HepG2 (cell line): ENCODE measurements around the gene PRICKLE2. TPM values are rescaled to one million over a fixed set of nuclear protein-coding genes. Genes with fewer than 3 reads are reported as not detected.

Experiments
- ATAC-seq: fragments of 200-7000 bp; cut with Tn5 transposase; 3 replicates; pipeline ENCODE4 v1.9.1; 2020; ENCODE audit warnings: mild to moderate bottlenecking, moderate library complexity
- BruUV-seq: library from RNA; stranded (reverse); fragments of 400-500 nt; replicated peaks from 2 replicates; lab custom pipeline; 2021; lab: Mats Ljungman, UMichigan
- CTCF ChIA-PET: fragments of 300-600 bp; formaldehyde crosslinking; extraction: SDS; loops from one replicate; lab custom pipeline; 2021; ENCODE audit warnings: low total read pairs, inconsistent platforms, low intra/inter-chr PET ratio; lab: Yijun Ruan, JAX
- POLR2A ChIA-PET: fragments of 350-600 bp; sonication (Branson Sonifier 250); formaldehyde crosslinking; loops from one replicate; lab custom pipeline; 2020; ENCODE audit warnings: antibody characterized with exemption, inconsistent platforms; lab: Yijun Ruan, JAX
- DNase-seq: peaks from one replicate; pipeline ENCODE4 v3.0.0-alpha.2; 2015; ENCODE audit warnings: low spot score
- FAIRE-seq: peaks from 3 replicates; lab custom pipeline; 2011; peaks lifted over from hg19 to GRCh38; lab: Jason Lieb, UNC
- H2AFZ ChIP-seq: one replicate; pipeline ENCODE4 v1.6.1; 2011; ENCODE audit warnings: low read length, inconsistent platforms
- H3K27ac ChIP-seq: fragments of 300-600 bp; 3 replicates; pipeline ENCODE4 v1.8.0; 2011; ENCODE audit warnings: mixed run types, mild to moderate bottlenecking, mixed read lengths, low read length, inconsistent platforms; ENCODE audit not compliant: insufficient read depth; ENCODE audit errors: extremely low read length
- H3K27me3 ChIP-seq, 2 experiments: fragments of 200-600 bp in 1 of 2; 2 replicates in 1 of 2; 3 replicates in 1 of 2; pipeline versions ENCODE4 v1.6.0 to v1.8.0; 2011; ENCODE audit warnings: low read length in 2 of 2, mild to moderate bottlenecking in 2 of 2, moderate library complexity in 2 of 2, inconsistent platforms in 1 of 2; ENCODE audit not compliant: insufficient read depth in 2 of 2, control insufficient read depth in 1 of 2
- H3K36me3 ChIP-seq, 2 experiments: fragments of 200-600 bp in 1 of 2; replicated peaks in 1 of 2; 2 replicates in 1 of 2; 3 replicates in 1 of 2; pipeline versions ENCODE4 v1.5.1 to v1.8.0; 2011; ENCODE audit warnings: low read length in 2 of 2, inconsistent platforms in 1 of 2; ENCODE audit not compliant: insufficient read depth in 2 of 2, control insufficient read depth in 1 of 2
- H3K4me1 ChIP-seq: 2 replicates; pipeline ENCODE4 v1.5.1; 2012; ENCODE audit warnings: low read length, inconsistent platforms; ENCODE audit not compliant: insufficient read depth
- H3K4me2 ChIP-seq: 2 replicates; pipeline ENCODE4 v1.6.0; 2011; ENCODE audit warnings: low read depth, low read length, inconsistent platforms
- H3K4me3 ChIP-seq, 3 experiments: fragments of 200-600 bp in 1 of 3; sonication (generic), shearing (Covaris generic) in 1 of 3; replicated peaks in 1 of 3; 2 replicates each; pipeline ENCODE4 v1.5.1; 2011 to 2016; ENCODE audit warnings: low read length in 3 of 3, inconsistent platforms in 2 of 3, low read depth in 2 of 3, mild to moderate bottlenecking in 2 of 3, control low read depth in 1 of 3, mixed read lengths in 1 of 3; ENCODE audit not compliant: insufficient read depth in 1 of 3
- H3K79me2 ChIP-seq: one replicate; pipeline ENCODE4 v1.6.1; 2011; ENCODE audit warnings: low read length, inconsistent platforms; ENCODE audit not compliant: insufficient read depth
- H3K9ac ChIP-seq: 2 replicates; pipeline ENCODE4 v1.6.0; 2011; ENCODE audit warnings: mild to moderate bottlenecking, low read depth, low read length, inconsistent platforms; ENCODE audit not compliant: insufficient read depth
- H3K9me3 ChIP-seq: 2 replicates; pipeline ENCODE4 v1.5.1; 2012; ENCODE audit warnings: mild to moderate bottlenecking, low read length
- H4K20me1 ChIP-seq: 2 replicates; pipeline ENCODE4 v1.6.0; 2011; ENCODE audit warnings: inconsistent platforms, mild to moderate bottlenecking, low read length, moderate library complexity; ENCODE audit not compliant: insufficient read depth
- HNRNPH1 ChIP-seq: fragments of 200-400 bp; formaldehyde crosslinking; optimal IDR thresholded peaks from 2 replicates; pipeline ENCODE3; 2017; ENCODE audit warnings: mild to moderate bottlenecking, low read depth, low read length
- HOXA3 ChIP-seq: sonication (generic); formaldehyde crosslinking; IDR thresholded peaks from 2 replicates; pipeline ENCODE4 v1.5.0; 2020; ENCODE audit warnings: missing genetic modification reagents
- MNT ChIP-seq: fragments of 450-650 bp; IDR thresholded peaks from 2 replicates; pipeline ENCODE4 v1.6.1; 2016
- RXRB ChIP-seq: IDR thresholded peaks from 2 replicates; pipeline ENCODE4 v1.6.1; 2016; ENCODE audit warnings: borderline replicate concordance, missing genetic modification reagents, missing compliant biosample characterization
- SNRNP70 ChIP-seq: fragments of 200-400 bp; formaldehyde crosslinking; IDR thresholded peaks from 2 replicates; pipeline ENCODE4 v1.6.1; 2017; ENCODE audit warnings: mild to moderate bottlenecking, low read depth, low read length, moderate library complexity
- YY1 ChIP-seq: IDR thresholded peaks from 2 replicates; pipeline ENCODE4 v1.6.1; 2011; ENCODE audit warnings: low read length, low read depth, moderate library complexity, mild to moderate bottlenecking; ENCODE audit not compliant: insufficient read depth, insufficient replicate concordance
- ZNF329 ChIP-seq: sonication (generic); formaldehyde crosslinking; IDR thresholded peaks from 2 replicates; pipeline ENCODE4 v1.9.0; 2021; ENCODE audit warnings: low read depth, mild to moderate bottlenecking, missing genetic modification reagents
- ZNF572 ChIP-seq: sonication (generic); formaldehyde crosslinking; IDR thresholded peaks from 2 replicates; pipeline ENCODE4 v1.5.1; 2020; ENCODE audit warnings: mild to moderate bottlenecking, missing genetic modification reagents
- ZNF713 ChIP-seq: sonication (generic); formaldehyde crosslinking; IDR thresholded peaks from 2 replicates; pipeline ENCODE4 v1.4.0; 2020; ENCODE audit warnings: mild to moderate bottlenecking, missing genetic modification reagents
- ZNF780A ChIP-seq: sonication (generic); formaldehyde crosslinking; IDR thresholded peaks from 2 replicates; pipeline ENCODE4 v1.8.0; 2022; ENCODE audit warnings: mild to moderate bottlenecking, missing genetic modification reagents, moderate library complexity
- in situ Hi-C: cut with HindIII; loops from 2 replicates; pipeline ENCODE4 v1.10.0; 2017; ENCODE audit warnings: low pct_unique_long_range_greater_than_20kb; ENCODE audit not compliant: extremely low pct_ligation_motif_present
- intact Hi-C: fragments of 100-400 bp; cut with micrococcal nuclease; formaldehyde crosslinking; loops from one replicate; pipeline ENCODE4 v1.10.0; 2022; ENCODE audit not compliant: unreplicated experiment
- polyA plus RNA-seq, 8 experiments: library from polyadenylated mRNA; depleted of rRNA in 3 of 8; stranded (reverse) in 7 of 8; unstranded in 1 of 8; fragments of >200 nt; fragmentation: Illumina TruSeq in 4 of 8; extraction: Trizol in 4 of 8; gene quantifications; 2 replicates each; pipeline versions ENCODE4 v1.2.1 to v1.2.3, GENCODE V29; 2011 to 2016; ENCODE audit warnings: low read depth in 4 of 8, missing spikeins in 1 of 8, mixed read lengths in 1 of 8; ENCODE audit not compliant: insufficient read depth in 1 of 8
- total RNA-seq, 5 experiments: library from RNA; depleted of rRNA; stranded (reverse); fragments of >200 nt; fragmentation: Illumina TruSeq; extraction: Trizol; gene quantifications; 2 replicates each; pipeline ENCODE4 v1.2.3, GENCODE V29; 2016; ENCODE audit warnings: low read depth in 1 of 5
- TF ChIP-seq, protein P1 (sequence below): sonication (generic); formaldehyde crosslinking; conservative IDR thresholded peaks from 2 replicates; pipeline ENCODE4 v1.4.0; 2020; ENCODE audit warnings: missing genetic modification reagents
- TF ChIP-seq, protein P2 (sequence below): sonication (generic); formaldehyde crosslinking; IDR thresholded peaks from 2 replicates; pipeline ENCODE4 v1.5.0; 2020; ENCODE audit warnings: mild to moderate bottlenecking, missing genetic modification reagents

The PRICKLE2 gene
- total and polyA plus RNA-seq, 2 of the 13 experiments (the other 11 are each of a cell fraction or from before 2014, with no cell fraction given) = 0.01 to 0.07 TPM

GRCh38 chr3:64114651-64115050 lies 110.6 kb downstream of the PRICKLE2 start:
- ATAC-seq (no peak), DNase-seq (no peak), FAIRE-seq (no peak)
- Histone ChIP-seq H3K9me3 (no peaks in the 10 kb centered on the region), H3K9ac (no peak overlapping the region), H3K36me3 (no peaks in the 10 kb centered on the region), H2AFZ (no peak overlapping the region), H3K79me2 (no peaks in the 10 kb centered on the region), H4K20me1 (no peaks in the 10 kb centered on the region), H3K4me1 (peaks cover 11% of the 10 kb centered on the region), H3K4me3 (no peak overlapping the region)
- CTCF ChIA-PET = no interaction called here
- BruUV-seq = no TSS peak
- POLR2A ChIA-PET = no interaction called here
- intact Hi-C loops (no loop called here), in situ Hi-C loops (no loop called here)
- TF ChIP-seq YY1 (no peak), ZNF572 (CRISPR knock-in tag) (no peak), RXRB (no peak), HNRNPH1 (no peak), ZNF713 (CRISPR knock-in tag) (no peak), MNT (no peak), HOXA3 (no peak), ZNF329 (CRISPR knock-in tag) (no peak), ZNF780A (CRISPR knock-in tag) (no peak), SNRNP70 (no peak)
- TF ChIP-seq, protein P1, sequence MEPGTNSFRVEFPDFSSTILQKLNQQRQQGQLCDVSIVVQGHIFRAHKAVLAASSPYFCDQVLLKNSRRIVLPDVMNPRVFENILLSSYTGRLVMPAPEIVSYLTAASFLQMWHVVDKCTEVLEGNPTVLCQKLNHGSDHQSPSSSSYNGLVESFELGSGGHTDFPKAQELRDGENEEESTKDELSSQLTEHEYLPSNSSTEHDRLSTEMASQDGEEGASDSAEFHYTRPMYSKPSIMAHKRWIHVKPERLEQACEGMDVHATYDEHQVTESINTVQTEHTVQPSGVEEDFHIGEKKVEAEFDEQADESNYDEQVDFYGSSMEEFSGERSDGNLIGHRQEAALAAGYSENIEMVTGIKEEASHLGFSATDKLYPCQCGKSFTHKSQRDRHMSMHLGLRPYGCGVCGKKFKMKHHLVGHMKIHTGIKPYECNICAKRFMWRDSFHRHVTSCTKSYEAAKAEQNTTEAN = no peak
- TF ChIP-seq, protein P2, sequence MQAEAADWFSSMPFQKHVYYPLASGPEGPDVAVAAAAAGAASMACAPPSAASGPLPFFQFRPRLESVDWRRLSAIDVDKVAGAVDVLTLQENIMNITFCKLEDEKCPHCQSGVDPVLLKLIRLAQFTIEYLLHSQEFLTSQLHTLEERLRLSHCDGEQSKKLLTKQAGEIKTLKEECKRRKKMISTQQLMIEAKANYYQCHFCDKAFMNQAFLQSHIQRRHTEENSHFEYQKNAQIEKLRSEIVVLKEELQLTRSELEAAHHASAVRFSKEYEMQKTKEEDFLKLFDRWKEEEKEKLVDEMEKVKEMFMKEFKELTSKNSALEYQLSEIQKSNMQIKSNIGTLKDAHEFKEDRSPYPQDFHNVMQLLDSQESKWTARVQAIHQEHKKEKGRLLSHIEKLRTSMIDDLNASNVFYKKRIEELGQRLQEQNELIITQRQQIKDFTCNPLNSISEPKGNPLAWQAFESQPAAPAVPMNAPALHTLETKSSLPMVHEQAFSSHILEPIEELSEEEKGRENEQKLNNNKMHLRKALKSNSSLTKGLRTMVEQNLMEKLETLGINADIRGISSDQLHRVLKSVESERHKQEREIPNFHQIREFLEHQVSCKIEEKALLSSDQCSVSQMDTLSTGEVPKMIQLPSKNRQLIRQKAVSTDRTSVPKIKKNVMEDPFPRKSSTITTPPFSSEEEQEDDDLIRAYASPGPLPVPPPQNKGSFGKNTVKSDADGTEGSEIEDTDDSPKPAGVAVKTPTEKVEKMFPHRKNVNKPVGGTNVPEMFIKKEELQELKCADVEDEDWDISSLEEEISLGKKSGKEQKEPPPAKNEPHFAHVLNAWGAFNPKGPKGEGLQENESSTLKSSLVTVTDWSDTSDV = no peak
- TF ChIP-seq, all 625 proteins: peak for 0
- Histone ChIP-seq H3K27ac (no peak overlapping the region), H3K4me2 (no peak overlapping the region), H3K27me3 (no peaks in the 10 kb centered on the region; a peak in 1 of 5 replicates)
